D341Med (cell line): Measurements from ENCODE around the gene C22orf42.
"Not testable (repeated sequence)": the region's sequence is repeated elsewhere in the genome, so short reads cannot be mapped to it uniquely, and the experiment has no call there.

Source experiments
- DNase-seq: peaks from one replicate; pipeline ENCODE4 v3.0.0; 2012; ENCODE audit warnings: low spot score

Gene C22orf42

GRCh38 chr22:32185821-32186220 is 26.7 kb upstream of the C22orf42 start:
- no peak for DNase-seq

- no peak for DNase-seq
Measured at GRCh38 chr22:32183625-32184024, 24.5 kb upstream of the C22orf42 start.

- no peak for DNase-seq
Measured at GRCh38 chr22:32181043-32181442, 21.9 kb upstream of the C22orf42 start.

GRCh38 chr22:32177221-32177765 is 18.2 kb upstream of the C22orf42 start:
- no peak for DNase-seq

GRCh38 chr22:32175683-32176644 is 16.9 kb upstream of the C22orf42 start:
- peak; percentile 32 for DNase-seq

GRCh38 chr22:32175115-32175514 is 16.0 kb upstream of the C22orf42 start:
- DNase-seq: no peak

- no peak for DNase-seq
Measured at GRCh38 chr22:32165681-32166080, 6.6 kb upstream of the C22orf42 start.

GRCh38 chr22:32164075-32164860 is 5.2 kb upstream of the C22orf42 start:
- no peak for DNase-seq

GRCh38 chr22:32160411-32160810 is 1.3 kb upstream of the C22orf42 start:
- not testable (repeated sequence) for DNase-seq

GRCh38 chr22:32157632-32158031 is 1.5 kb downstream of the C22orf42 start:
- DNase-seq: not testable (repeated sequence)

GRCh38 chr22:32154727-32155126 is 4.4 kb downstream of the C22orf42 start:
- not testable (repeated sequence) for DNase-seq

GRCh38 chr22:32151641-32152040 is 7.5 kb downstream of the C22orf42 start:
- DNase-seq: not testable (repeated sequence)

GRCh38 chr22:32150647-32151046 is 8.5 kb downstream of the C22orf42 start:
- DNase-seq: not testable (repeated sequence)

- not testable (repeated sequence) for DNase-seq
Measured at GRCh38 chr22:32148372-32148771, 10.7 kb downstream of the C22orf42 start.

GRCh38 chr22:32147128-32147527 is 12.0 kb downstream of the C22orf42 start:
- DNase-seq: not testable (repeated sequence)

- DNase-seq: no peak
Measured at GRCh38 chr22:32144496-32145274, 14.4 kb downstream of the C22orf42 start.

- no peak for DNase-seq
Measured at GRCh38 chr22:32142600-32142999, 16.5 kb downstream of the C22orf42 start.

- DNase-seq: not testable (repeated sequence)
Measured at GRCh38 chr22:32140688-32141087, 18.4 kb downstream of the C22orf42 start.

- not testable (repeated sequence) for DNase-seq
Measured at GRCh38 chr22:32138576-32138975, 20.5 kb downstream of the C22orf42 start.

- DNase-seq: not testable (repeated sequence)
Measured at GRCh38 chr22:32137731-32138324, 21.3 kb downstream of the C22orf42 start.

- not testable (repeated sequence) for DNase-seq
Measured at GRCh38 chr22:32136881-32137280, 22.2 kb downstream of the C22orf42 start.
